Prostate gland (tissue), 2 donors: ENCODE data around the gene SPTB. TPM values are rescaled to one million over a fixed set of nuclear protein-coding genes. Genes with fewer than 3 reads are reported as not detected.

Experiments used
- DNase-seq: peaks from one replicate; pipeline ENCODE4 v3.0.0-alpha.2; 2019; ENCODE audit warnings: low spot score
- H3K27ac ChIP-seq, 2 donors: fragments of 200-600 bp; sonication (generic); 2 replicates each; pipeline ENCODE4 v1.5.1; 2017 to 2019
- H3K27me3 ChIP-seq: fragments of 200-600 bp; sonication (generic); replicated peaks from 2 replicates; pipeline ENCODE4 v1.5.1; 2019; ENCODE audit not compliant: insufficient read depth
- H3K36me3 ChIP-seq, 2 donors: fragments of 200-600 bp; sonication (generic); 1 replicate in 1 of 2; 2 replicates in 1 of 2; pipeline versions ENCODE4 v1.5.1 to v1.8.1; 2017 to 2019
- H3K4me1 ChIP-seq: fragments of 200-600 bp; sonication (generic); replicated peaks from 2 replicates; pipeline ENCODE4 v1.5.1; 2019
- H3K4me3 ChIP-seq, 2 donors: fragments of 200-600 bp; sonication (generic); 2 replicates each; pipeline ENCODE4 v1.5.1; 2017 to 2019
- H3K9me3 ChIP-seq: fragments of 200-600 bp; sonication (generic); 2 replicates; pipeline ENCODE4 v1.5.1; 2017
- CTCF ChIP-seq, 4 experiments: fragments of 200-600 bp in 2 of 4; fragments of 450-650 bp in 2 of 4; sonication (generic) in 2 of 4; IDR thresholded peaks; 1 replicate in 3 of 4; 2 replicates in 1 of 4; pipeline ENCODE4 v1.5.1; 2016 to 2019; ENCODE audit warnings: antibody characterized with exemption in 4 of 4, mild to moderate bottlenecking in 2 of 4, moderate library complexity in 2 of 4
- POLR2A ChIP-seq: fragments of 450-650 bp; IDR thresholded peaks from one replicate; pipeline ENCODE4 v1.6.1; 2016; ENCODE audit warnings: antibody characterized with exemption, mild to moderate bottlenecking
- POLR2AphosphoS5 ChIP-seq: sonication (generic); formaldehyde crosslinking; IDR thresholded peaks from one replicate; pipeline ENCODE4 v1.6.1; 2017; ENCODE audit warnings: antibody characterized with exemption
- WGBS: methylation state at CpG from one replicate; pipeline ENCODE4 v1.1.5; 2018; 5-methylcytosine and 5-hydroxymethylcytosine counted together
- intact Hi-C: fragments of 100-400 bp; cut with DNase I; formaldehyde crosslinking; loops from one replicate; pipeline ENCODE4 v1.14.2; 2022
- total RNA-seq, 2 donors: library from RNA; depleted of rRNA; stranded (reverse); fragments of >200 nt; gene quantifications; one replicate each; pipeline ENCODE4 v1.1.0, GENCODE V29; 2016

The SPTB gene
- total RNA-seq, 2 donors from 2014 or later = 2.7 to 3.7 TPM

- Histone ChIP-seq H3K9me3 (no peaks in the 10 kb centered on the region), H3K4me3 (no peak overlapping the region), H3K27ac (no peak overlapping the region), H3K27me3 (no peaks in the 10 kb centered on the region), H3K4me1 (peaks cover 12% of the 10 kb centered on the region), H3K36me3 (no peaks in the 10 kb centered on the region)
- DNase-seq = no peak
- WGBS = 97% methylated on average over 4 of the region's 4 CpGs
- intact Hi-C loops = no loop called here
- no peak for TF ChIP-seq POLR2AphosphoS5
- no peak for TF ChIP-seq CTCF (IDR thresholded peaks at IDR 0.05)
- TF ChIP-seq POLR2A = no peak
Measured at GRCh38 chr14:64765740-64766302, 113.9 kb downstream of the SPTB start.

- H3K27me3 ChIP-seq = no peaks in the 10 kb centered on the region
- no peaks in the 10 kb centered on the region for H3K9me3 ChIP-seq
- 24% methylated on average over 29 of the region's 29 CpGs for WGBS
- intact Hi-C loops = no loop called here
- H3K4me1 ChIP-seq = peaks cover 12% of the 10 kb centered on the region
- peak overlapping the region in 1 of 2 donors; percentile 17 for H3K4me3 ChIP-seq
- peak; percentile 81 to 95 (median 88) for TF ChIP-seq CTCF (IDR thresholded peaks at IDR 0.05)
- no peak for TF ChIP-seq POLR2AphosphoS5
- no peak overlapping the region for H3K27ac ChIP-seq
- DNase-seq = peak; percentile 56
- no peaks in the 10 kb centered on the region for H3K36me3 ChIP-seq
Measured at GRCh38 chr14:64764641-64765520, 114.8 kb downstream of the SPTB start.

GRCh38 chr14:64763801-64764621 lies 115.7 kb downstream of the SPTB start:
- Histone ChIP-seq H3K27me3 (no peaks in the 10 kb centered on the region), H3K36me3 (no peaks in the 10 kb centered on the region), H3K4me3 (no peak overlapping the region), H3K27ac (no peak overlapping the region), H3K4me1 (peaks cover 12% of the 10 kb centered on the region), H3K9me3 (no peaks in the 10 kb centered on the region)
- TF ChIP-seq CTCF (IDR thresholded peaks at IDR 0.05) = no peak
- no peak for TF ChIP-seq POLR2A
- TF ChIP-seq POLR2AphosphoS5 = no peak
- intact Hi-C loops = loop anchor here (2.0 kb wide), 1 partner anchor 91 kb away; no protein-coding TSS in a partner anchor
- DNase-seq = no peak
- WGBS = 65% methylated on average over 18 of the region's 18 CpGs

GRCh38 chr14:64763085-64763782 lies 116.5 kb downstream of the SPTB start:
- intact Hi-C loops = loop anchor here (2.0 kb wide), 1 partner anchor 90 kb away; no protein-coding TSS in a partner anchor
- DNase-seq = no peak
- H3K27me3 ChIP-seq = no peaks in the 10 kb centered on the region
- no peak overlapping the region for H3K27ac ChIP-seq
- no peak overlapping the region for H3K4me3 ChIP-seq
- 90% methylated on average over 11 of the region's 11 CpGs for WGBS
- TF ChIP-seq CTCF (IDR thresholded peaks at IDR 0.05) = no peak
- H3K4me1 ChIP-seq = peaks cover 12% of the 10 kb centered on the region
- H3K36me3 ChIP-seq = no peaks in the 10 kb centered on the region
- no peaks in the 10 kb centered on the region for H3K9me3 ChIP-seq
